Upper lobe of left lung (tissue), 4 donors: ENCODE results near the gene GNB1L.

Experiments used
- CTCF ChIP-seq, 6 experiments: fragments of 450-650 bp in 4 of 6; fragments of 200-600 bp in 2 of 6; sonication (generic) in 2 of 6; IDR thresholded peaks; one replicate each; pipeline ENCODE4 v1.5.1; 2016 to 2019; ENCODE audit warnings: antibody characterized with exemption in 6 of 6
- POLR2A ChIP-seq, 4 donors: fragments of 450-650 bp; IDR thresholded peaks; one replicate each; pipeline ENCODE4 v1.5.1; 2016 to 2017; ENCODE audit warnings: antibody characterized with exemption in 4 of 4, mild to moderate bottlenecking in 2 of 4
- POLR2AphosphoS5 ChIP-seq, 2 donors: sonication (generic); formaldehyde crosslinking; IDR thresholded peaks; one replicate each; pipeline ENCODE4 v1.5.1; 2017; ENCODE audit warnings: antibody characterized with exemption in 2 of 2

DNA sequence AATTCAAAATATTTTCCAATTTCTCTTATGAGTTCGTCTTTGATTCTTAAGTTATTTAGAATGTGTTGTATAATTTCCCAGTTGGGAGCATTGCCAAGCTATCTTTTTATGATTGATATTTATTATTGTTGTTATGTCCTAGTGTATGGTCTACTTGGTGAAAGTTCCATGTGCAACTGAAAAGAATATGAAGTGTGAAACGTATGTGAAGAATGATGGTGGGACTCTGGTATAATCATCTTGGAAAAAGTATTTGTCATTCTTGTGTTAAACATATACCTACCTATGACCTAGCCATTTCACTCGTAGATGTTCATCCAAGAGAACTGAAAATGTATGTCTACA, 12.0 kb upstream of the GNB1L start:
- TF ChIP-seq CTCF (IDR thresholded peaks at IDR 0.05) = no peak
- no peak for TF ChIP-seq POLR2A (IDR thresholded peaks at IDR 0.05)
- TF ChIP-seq POLR2AphosphoS5 (IDR thresholded peaks at IDR 0.05) = no peak
